Suprapubic skin (tissue), 4 donors: Measurements from ENCODE around the gene WDR46. TPM values are rescaled to one million over a fixed set of nuclear protein-coding genes. Genes with fewer than 3 reads are reported as not detected.
A peak's percentile ranks its signal among the peaks of the same experiment; 100 is the strongest.

Source experiments
- DNase-seq, 2 donors: peaks; one replicate each; pipeline ENCODE4 v3.0.0-alpha.2; 2019; ENCODE audit warnings: low spot score in 2 of 2
- H3K27ac ChIP-seq: fragments of 200-600 bp; sonication (generic); one replicate; pipeline ENCODE4 v1.5.1; 2019
- H3K27me3 ChIP-seq: fragments of 200-600 bp; sonication (generic); one replicate; pipeline ENCODE4 v1.5.1; 2019
- H3K36me3 ChIP-seq: fragments of 200-600 bp; sonication (generic); one replicate; pipeline ENCODE4 v1.5.1; 2019
- H3K4me1 ChIP-seq: fragments of 200-600 bp; sonication (generic); one replicate; pipeline ENCODE4 v1.5.1; 2019
- H3K4me3 ChIP-seq: fragments of 200-600 bp; sonication (generic); one replicate; pipeline ENCODE4 v1.5.1; 2019; ENCODE audit warnings: mild to moderate bottlenecking
- H3K9me3 ChIP-seq: fragments of 200-600 bp; sonication (generic); one replicate; pipeline ENCODE4 v1.5.1; 2019
- CTCF ChIP-seq, 2 donors: fragments of 200-600 bp in 1 of 2; fragments of 450-650 bp in 1 of 2; sonication (generic) in 1 of 2; IDR thresholded peaks; one replicate each; pipeline ENCODE4 v1.5.1; 2016 to 2019; ENCODE audit warnings: antibody characterized with exemption in 2 of 2, mild to moderate bottlenecking in 1 of 2, moderate library complexity in 1 of 2
- EP300 ChIP-seq: sonication (generic); formaldehyde crosslinking; IDR thresholded peaks from one replicate; pipeline ENCODE4 v1.6.1; 2017; ENCODE audit warnings: antibody characterized with exemption
- POLR2A ChIP-seq, 2 donors: fragments of 450-650 bp; IDR thresholded peaks; one replicate each; pipeline ENCODE4 v1.6.1; 2017; ENCODE audit warnings: antibody characterized with exemption in 2 of 2, mild to moderate bottlenecking in 2 of 2, moderate library complexity in 2 of 2
- POLR2AphosphoS5 ChIP-seq, 3 donors: sonication (generic); formaldehyde crosslinking; IDR thresholded peaks; one replicate each; pipeline ENCODE4 v1.6.1; 2017; ENCODE audit warnings: antibody characterized with exemption in 3 of 3
- WGBS: methylation state at CpG from one replicate; pipeline ENCODE4 v1.1.5; 2018; 5-methylcytosine and 5-hydroxymethylcytosine counted together
- total RNA-seq, 4 donors: library from RNA; depleted of rRNA; stranded (reverse); fragments of >200 nt; gene quantifications; one replicate each; pipeline ENCODE4 v1.1.0, GENCODE V29; 2016

Gene WDR46
- total RNA-seq, 4 donors from 2014 or later: 41.3 to 67.2 (median 50.2) TPM

DNA sequence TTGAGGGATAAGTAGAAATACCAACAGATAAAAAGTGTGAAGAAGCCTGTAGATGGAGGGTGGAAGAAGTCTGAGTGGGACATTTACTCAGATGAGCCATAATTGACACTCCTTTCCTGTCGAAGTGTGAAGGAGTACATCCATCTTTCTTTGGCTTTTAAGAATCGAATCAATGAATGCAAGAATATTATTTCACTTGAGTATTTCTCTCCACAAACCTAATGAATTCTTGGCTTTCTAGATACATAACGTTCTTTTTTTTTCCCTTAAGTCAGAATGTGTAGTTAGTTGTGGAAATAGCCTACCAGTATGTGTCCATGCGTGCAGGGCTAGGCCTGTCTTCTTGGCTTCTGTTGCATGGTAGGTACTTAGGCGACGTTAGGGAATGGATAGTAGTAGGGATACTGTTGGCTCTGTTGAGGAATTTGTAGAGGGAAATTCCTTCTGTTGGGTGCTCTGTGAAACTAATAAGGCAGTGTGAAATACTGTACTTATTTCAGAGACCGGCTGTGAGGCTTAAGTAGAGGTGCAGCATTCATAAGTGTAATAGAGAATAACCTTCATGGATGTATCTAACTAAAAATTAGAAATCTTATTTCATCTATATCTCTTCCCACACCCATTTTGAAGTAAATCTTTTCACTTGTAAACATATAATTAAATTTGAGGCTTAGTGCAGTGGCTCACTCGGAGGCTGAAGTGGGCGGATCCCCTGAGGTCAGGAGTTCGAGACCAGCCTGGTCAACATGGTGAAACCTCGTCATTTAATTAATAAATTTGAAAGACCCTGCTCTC is 15.7 kb downstream of the WDR46 start:
- H3K27ac ChIP-seq: peak overlapping the region; percentile 97
- DNase-seq: no peak
- no peaks in the 10 kb centered on the region for H3K27me3 ChIP-seq
- peak overlapping the region; percentile 85 for H3K4me3 ChIP-seq
- 56% methylated on average over 11 of the region's 11 CpGs for WGBS
- H3K4me1 ChIP-seq: peaks cover 72% of the 10 kb centered on the region
- TF ChIP-seq POLR2A (IDR thresholded peaks at IDR 0.05) (no peak), POLR2AphosphoS5 (IDR thresholded peaks at IDR 0.05) (no peak), CTCF (IDR thresholded peaks at IDR 0.05) (no peak), EP300 (no peak)
- H3K36me3 ChIP-seq: peaks cover 40% of the 10 kb centered on the region
- H3K9me3 ChIP-seq: no peaks in the 10 kb centered on the region

DNA sequence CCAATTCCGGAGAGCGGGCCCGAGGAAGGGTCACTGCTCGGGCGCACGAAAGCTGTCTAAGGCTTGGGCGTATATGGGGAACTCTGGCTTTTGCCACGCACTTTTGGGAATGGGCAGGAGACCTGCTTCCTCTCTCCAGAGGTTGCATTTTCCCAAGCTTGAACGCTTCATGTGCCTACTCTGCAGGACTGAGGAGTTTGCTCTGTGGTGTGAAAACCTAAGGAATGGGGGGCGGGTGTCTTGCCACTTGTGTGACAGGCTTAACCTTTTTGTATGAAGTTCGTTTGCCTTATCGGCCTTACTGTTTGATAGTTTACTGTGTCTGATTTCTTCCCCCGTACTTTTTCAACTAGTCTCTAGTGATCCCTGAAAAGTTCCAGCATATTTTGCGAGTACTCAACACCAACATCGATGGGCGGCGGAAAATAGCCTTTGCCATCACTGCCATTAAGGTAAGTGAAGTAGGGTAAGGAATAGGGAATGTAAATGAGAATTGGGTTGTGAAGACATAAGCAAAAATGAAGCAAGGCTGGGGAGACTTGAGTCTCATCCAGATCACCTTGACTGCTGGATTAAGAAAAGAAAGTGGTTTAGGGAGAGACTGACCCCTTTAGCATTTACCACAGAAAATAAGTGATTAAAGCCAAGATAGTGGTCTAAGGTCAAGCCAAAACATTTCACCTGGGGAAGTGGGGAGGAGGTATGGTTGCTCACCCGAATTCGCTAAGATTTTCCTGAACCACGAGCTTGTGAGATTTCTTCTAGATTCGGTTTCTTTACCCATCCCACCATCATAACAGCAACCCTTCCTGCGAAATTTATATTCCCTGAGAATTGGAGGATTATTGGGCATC is 16.5 kb downstream of the WDR46 start:
- DNase-seq: no peak
- Histone ChIP-seq H3K27me3 (no peaks in the 10 kb centered on the region), H3K27ac (peak overlapping the region; percentile 97), H3K4me1 (peaks cover 63% of the 10 kb centered on the region), H3K9me3 (no peaks in the 10 kb centered on the region), H3K4me3 (peak overlapping the region; percentile 85), H3K36me3 (peaks cover 48% of the 10 kb centered on the region)
- 14% methylated on average over 20 of the region's 22 CpGs for WGBS
- TF ChIP-seq EP300 (no peak), POLR2A (IDR thresholded peaks at IDR 0.05) (no peak), POLR2AphosphoS5 (IDR thresholded peaks at IDR 0.05) (no peak), CTCF (IDR thresholded peaks at IDR 0.05) (no peak)

GRCh38 chr6:33271468-33272274 is 17.4 kb downstream of the WDR46 start, which contains the start of the genes RPS18 and VPS52:
TSS of gene RPS18 (plus strand) at chr6:33272075. CDS start at chr6:33272120, 45 bp downstream.
TSS of gene VPS52 (minus strand) at chr6:33271876. CDS start at chr6:33271675, 201 bp downstream.
- H3K36me3 ChIP-seq: peaks cover 57% of the 10 kb centered on the region
- DNase-seq: peak; percentile 96 to 98
- WGBS: under 1% methylated on average over 27 of the region's 48 CpGs
- peaks cover 58% of the 10 kb centered on the region for H3K4me1 ChIP-seq
- TF ChIP-seq POLR2AphosphoS5 (IDR thresholded peaks at IDR 0.05): peak; percentile 97 to 98 (median 98)
- TF ChIP-seq EP300: no peak
- TF ChIP-seq CTCF (IDR thresholded peaks at IDR 0.05): no peak
- peak; percentile 85 to 93 for TF ChIP-seq POLR2A (IDR thresholded peaks at IDR 0.05)
- no peaks in the 10 kb centered on the region for H3K9me3 ChIP-seq
- H3K27me3 ChIP-seq: no peaks in the 10 kb centered on the region
- H3K27ac ChIP-seq: peak within 1 kb of the TSS; percentile 97
- peak within 1 kb of the TSS; percentile 85 for H3K4me3 ChIP-seq

DNA sequence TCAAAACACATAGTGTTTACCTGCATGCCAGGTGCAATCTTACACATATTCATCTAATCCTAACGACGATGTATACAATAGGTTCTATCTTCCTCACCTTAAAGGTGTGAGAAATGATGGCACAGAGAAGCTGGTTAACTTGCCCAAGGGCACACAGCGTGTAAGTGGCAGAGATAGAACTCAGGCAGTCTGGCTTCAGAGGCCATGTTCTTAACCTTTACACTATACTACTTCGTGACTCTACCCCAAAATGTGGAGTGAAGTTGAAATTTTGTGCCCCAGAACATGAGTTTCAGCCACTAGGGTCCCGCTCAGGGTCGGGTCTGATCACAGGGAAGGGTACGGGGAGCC is 17.9 kb downstream of the WDR46 start:
- 0% methylated on average over 7 of the region's 7 CpGs for WGBS
- Histone ChIP-seq H3K9me3 (no peaks in the 10 kb centered on the region), H3K27me3 (no peaks in the 10 kb centered on the region), H3K4me1 (peaks cover 52% of the 10 kb centered on the region), H3K4me3 (peak overlapping the region; percentile 85), H3K27ac (peak overlapping the region; percentile 97), H3K36me3 (peaks cover 61% of the 10 kb centered on the region)
- TF ChIP-seq POLR2A (IDR thresholded peaks at IDR 0.05) (no peak), EP300 (no peak), POLR2AphosphoS5 (IDR thresholded peaks at IDR 0.05) (no peak), CTCF (IDR thresholded peaks at IDR 0.05) (no peak)
- no peak for DNase-seq
